Type B pancreatic cell (in vitro differentiated cells): ENCODE measurements around the gene CACNA2D1. TPM values are rescaled to one million over a fixed set of nuclear protein-coding genes. Genes with fewer than 3 reads are reported as not detected.
A peak's percentile ranks its signal among the peaks of the same experiment; 100 is the strongest.

ENCODE experiments used
- DNase-seq: peaks from one replicate; pipeline ENCODE4 v3.0.0; 2021; ENCODE audit warnings: mixed read lengths; ENCODE audit not compliant: unreplicated experiment; ENCODE audit errors: extremely low spot score
- H3K27ac Mint-ChIP-seq: 2 replicates; pipeline ENCODE4 v1.8.0; 2021; ENCODE audit warnings: mild to moderate bottlenecking, mixed read lengths
- H3K27me3 Mint-ChIP-seq: 2 replicates; pipeline ENCODE4 v1.8.0; 2021; ENCODE audit warnings: mixed read lengths
- H3K36me3 Mint-ChIP-seq: 2 replicates; pipeline ENCODE4 v1.8.0; 2021; ENCODE audit warnings: mixed read lengths
- H3K4me1 Mint-ChIP-seq: one replicate; pipeline ENCODE4 v1.8.0; 2021; ENCODE audit warnings: mixed read lengths; ENCODE audit not compliant: unreplicated experiment
- H3K4me3 Mint-ChIP-seq: 2 replicates; pipeline ENCODE4 v1.8.0; 2021; ENCODE audit warnings: mild to moderate bottlenecking, mixed read lengths
- H3K9me3 Mint-ChIP-seq: 2 replicates; pipeline ENCODE4 v1.8.0; 2021; ENCODE audit warnings: mixed read lengths
- CTCF ChIP-seq: fragments of 200-600 bp; sonication (generic); conservative IDR thresholded peaks from 2 replicates; pipeline ENCODE4 v1.5.0; 2021; ENCODE audit warnings: antibody characterized with exemption, mild to moderate bottlenecking
- total RNA-seq: library from RNA; stranded (reverse); gene quantifications from 2 replicates; pipeline ENCODE4 v1.2.1, GENCODE V29; 2021; ENCODE audit warnings: low replicate concordance

Gene CACNA2D1
- total RNA-seq, 1 donor from 2014 or later: 21.5 TPM

- Mint-ChIP-seq H3K27ac (no peak overlapping the region), H3K27me3 (no peaks in the 10 kb centered on the region), H3K4me1 (peaks cover 16% of the 10 kb centered on the region), H3K4me3 (no peak overlapping the region), H3K36me3 (no peaks in the 10 kb centered on the region), H3K9me3 (no peaks in the 10 kb centered on the region)
- TF ChIP-seq CTCF: no peak
- no peak for DNase-seq
Observed at GRCh38 chr7:82384051-82384464, 59.5 kb downstream of the CACNA2D1 start.

GRCh38 chr7:82382276-82382675 is 61.3 kb downstream of the CACNA2D1 start:
- DNase-seq: no peak
- Mint-ChIP-seq H3K4me3 (no peak overlapping the region), H3K4me1 (peaks cover 12% of the 10 kb centered on the region), H3K36me3 (no peaks in the 10 kb centered on the region), H3K9me3 (no peaks in the 10 kb centered on the region), H3K27me3 (no peaks in the 10 kb centered on the region), H3K27ac (no peak overlapping the region)
- TF ChIP-seq CTCF: no peak

- no peak overlapping the region for H3K4me3 Mint-ChIP-seq
- DNase-seq: no peak
- H3K36me3 Mint-ChIP-seq: no peaks in the 10 kb centered on the region
- H3K9me3 Mint-ChIP-seq: no peaks in the 10 kb centered on the region
- H3K27ac Mint-ChIP-seq: no peak overlapping the region
- H3K27me3 Mint-ChIP-seq: no peaks in the 10 kb centered on the region
- TF ChIP-seq CTCF: no peak
- peaks cover 37% of the 10 kb centered on the region for H3K4me1 Mint-ChIP-seq
Observed at GRCh38 chr7:82376739-82377138, 66.8 kb downstream of the CACNA2D1 start.

- Mint-ChIP-seq H3K4me3 (no peak overlapping the region), H3K27me3 (no peaks in the 10 kb centered on the region), H3K36me3 (no peaks in the 10 kb centered on the region), H3K4me1 (peaks cover 37% of the 10 kb centered on the region), H3K27ac (peak overlapping the region; percentile 52), H3K9me3 (no peaks in the 10 kb centered on the region)
- no peak for TF ChIP-seq CTCF
- DNase-seq: no peak
Observed at GRCh38 chr7:82375713-82376112, 67.9 kb downstream of the CACNA2D1 start.

GRCh38 chr7:82375129-82375528 is 68.4 kb downstream of the CACNA2D1 start:
- Mint-ChIP-seq H3K27me3 (no peaks in the 10 kb centered on the region), H3K4me1 (peaks cover 37% of the 10 kb centered on the region), H3K27ac (peak overlapping the region; percentile 0), H3K4me3 (no peak overlapping the region), H3K36me3 (no peaks in the 10 kb centered on the region), H3K9me3 (no peaks in the 10 kb centered on the region)
- no peak for TF ChIP-seq CTCF
- DNase-seq: no peak
